ENCODE measurements around the gene NALCN.
"Not testable (repeated sequence)": the region's sequence is repeated elsewhere in the genome, so short reads cannot be mapped to it uniquely, and the experiment has no call there.

NALCN gene

GRCh38 chr13:101331731-101332130, 84.6 kb downstream of the NALCN start:
- no peak for FAIRE-seq

GRCh38 chr13:101327871-101328270, 88.4 kb downstream of the NALCN start:
- no peak for FAIRE-seq

- FAIRE-seq = no peak
Observed at GRCh38 chr13:101326710-101327109, 89.6 kb downstream of the NALCN start.

- FAIRE-seq = no peak
Observed at GRCh38 chr13:101325423-101325822, 90.9 kb downstream of the NALCN start.

- FAIRE-seq = no peak
Observed at GRCh38 chr13:101323601-101324000, 92.7 kb downstream of the NALCN start.

- FAIRE-seq = no peak
Observed at GRCh38 chr13:101317986-101318523, 98.3 kb downstream of the NALCN start.

GRCh38 chr13:101313479-101313878, 102.8 kb downstream of the NALCN start:
- not testable (repeated sequence) for FAIRE-seq

GRCh38 chr13:101309014-101309619, 107.2 kb downstream of the NALCN start:
- FAIRE-seq = no peak

- no peak for FAIRE-seq
Observed at GRCh38 chr13:101308247-101309013, 107.9 kb downstream of the NALCN start.

GRCh38 chr13:101307181-101307701, 109.1 kb downstream of the NALCN start:
- no peak for FAIRE-seq

- no peak for FAIRE-seq
Observed at GRCh38 chr13:101306773-101307172, 109.5 kb downstream of the NALCN start.

- FAIRE-seq = no peak
Observed at GRCh38 chr13:101305981-101306411, 110.3 kb downstream of the NALCN start.

- FAIRE-seq = no peak
Observed at GRCh38 chr13:101303521-101303920, 112.8 kb downstream of the NALCN start.

GRCh38 chr13:101301053-101301452, 115.3 kb downstream of the NALCN start:
- no peak for FAIRE-seq

GRCh38 chr13:101300531-101300930, 115.8 kb downstream of the NALCN start:
- no peak for FAIRE-seq

GRCh38 chr13:101298517-101298916, 117.8 kb downstream of the NALCN start:
- FAIRE-seq = no peak

GRCh38 chr13:101297794-101298193, 118.5 kb downstream of the NALCN start:
- FAIRE-seq = no peak

GRCh38 chr13:101292711-101293110, 123.6 kb downstream of the NALCN start:
- FAIRE-seq = no peak

- FAIRE-seq = no peak
Observed at GRCh38 chr13:101291646-101292515, 124.4 kb downstream of the NALCN start.

- no peak for FAIRE-seq
Observed at GRCh38 chr13:101291206-101291605, 125.1 kb downstream of the NALCN start.

GRCh38 chr13:101289764-101290163, 126.5 kb downstream of the NALCN start:
- no peak for FAIRE-seq

GRCh38 chr13:101283782-101284181, 132.5 kb downstream of the NALCN start:
- FAIRE-seq = no peak

- no peak for FAIRE-seq
Observed at GRCh38 chr13:101272886-101273285, 143.4 kb downstream of the NALCN start.

Measured in A204.1 (cell line).